HL-60/S4 treated with phorbol 12-myristate 13-acetate at 8.2 ng/mL for 4 days and 3 days (cell line): Measurements from ENCODE around the gene USP2.

Source experiments
- in situ Hi-C: fragments of 300-500 bp; cut with MboI; formaldehyde crosslinking; loops from 2 replicates; pipeline ENCODE4 v1.15.0; 2022; ENCODE audit warnings: low sequenced_read_pairs

USP2 gene

GRCh38 chr11:119332111-119332765 is 49.3 kb downstream of the USP2 start:
- in situ Hi-C loops = no loop called here

DNA sequence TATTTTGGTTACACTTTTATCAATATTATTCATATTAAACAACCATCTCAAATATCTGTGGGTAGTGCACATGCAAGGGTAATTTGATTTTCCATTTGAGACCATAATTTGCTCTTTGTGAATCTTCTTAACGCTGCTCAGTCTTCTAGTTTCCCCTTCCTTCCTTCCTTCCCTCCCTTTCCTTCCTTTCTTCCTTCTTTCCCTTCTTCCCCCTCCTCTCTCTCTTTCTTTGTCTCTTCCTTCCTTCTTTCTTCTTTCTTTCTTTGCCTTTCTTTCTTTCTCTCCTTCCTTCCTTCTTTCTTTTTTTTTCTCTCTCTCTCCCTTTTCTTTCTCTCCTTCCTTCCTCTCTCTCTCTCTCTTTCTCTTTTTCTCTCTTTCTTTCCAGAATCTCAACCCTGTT is 51.3 kb downstream of the USP2 start:
- in situ Hi-C loops = no loop called here

DNA sequence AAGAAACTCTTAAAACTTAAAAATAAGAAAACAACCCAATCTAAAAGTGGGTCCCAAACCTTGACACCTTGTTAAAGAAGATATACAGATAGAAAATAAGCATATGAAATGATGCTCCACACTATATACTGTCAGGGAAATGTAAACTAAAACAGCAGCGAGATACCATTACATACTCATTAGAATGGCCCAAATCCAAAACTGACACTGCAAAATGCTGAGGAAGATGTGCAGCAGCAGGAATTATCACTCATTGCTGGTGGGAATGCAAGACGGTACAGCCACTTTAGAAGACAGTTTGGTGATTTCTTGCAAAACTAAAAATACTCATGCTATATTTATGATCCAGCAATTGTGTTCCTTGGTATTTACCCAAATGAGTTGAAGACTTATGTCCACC is 52.2 kb downstream of the USP2 start:
- in situ Hi-C loops = no loop called here

- in situ Hi-C loops = no loop called here
Measured at GRCh38 chr11:119324189-119324588, 57.3 kb downstream of the USP2 start.

DNA sequence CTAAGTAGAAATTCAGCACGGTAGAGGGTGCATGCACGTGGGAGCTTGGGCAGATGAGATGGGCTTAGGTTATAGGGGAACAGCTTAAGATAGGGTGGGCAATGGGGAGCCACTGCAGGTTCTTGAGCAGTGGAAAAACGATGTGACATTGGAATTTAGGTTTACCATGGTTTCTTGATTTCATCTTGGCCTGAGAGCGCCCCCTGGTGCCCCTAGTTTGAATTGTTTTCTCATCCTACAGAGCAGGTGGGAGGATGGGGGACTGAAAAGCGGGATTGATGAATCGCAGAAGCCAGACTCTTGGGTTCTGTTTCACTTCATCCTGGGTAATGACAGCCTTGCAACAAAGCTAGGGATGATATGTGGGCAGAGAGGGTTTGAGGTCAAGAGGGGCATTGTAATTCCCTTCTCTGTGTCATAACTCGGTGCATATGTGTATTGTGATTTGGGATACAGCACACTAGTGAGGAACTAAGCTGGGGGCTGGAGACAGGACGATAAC is 57.9 kb downstream of the USP2 start:
- in situ Hi-C loops = no loop called here

GRCh38 chr11:119322921-119323531 is 58.5 kb downstream of the USP2 start:
- in situ Hi-C loops = no loop called here

GRCh38 chr11:119322360-119322739 is 59.1 kb downstream of the USP2 start:
- in situ Hi-C loops = no loop called here

- in situ Hi-C loops = no loop called here
Measured at GRCh38 chr11:119320776-119321524, 60.5 kb downstream of the USP2 start.

GRCh38 chr11:119320240-119320775 is 61.2 kb downstream of the USP2 start:
- in situ Hi-C loops = no loop called here

- in situ Hi-C loops = no loop called here
Measured at GRCh38 chr11:119319700-119320239, 61.7 kb downstream of the USP2 start.

GRCh38 chr11:119319136-119319699 is 62.3 kb downstream of the USP2 start:
- in situ Hi-C loops = no loop called here

DNA sequence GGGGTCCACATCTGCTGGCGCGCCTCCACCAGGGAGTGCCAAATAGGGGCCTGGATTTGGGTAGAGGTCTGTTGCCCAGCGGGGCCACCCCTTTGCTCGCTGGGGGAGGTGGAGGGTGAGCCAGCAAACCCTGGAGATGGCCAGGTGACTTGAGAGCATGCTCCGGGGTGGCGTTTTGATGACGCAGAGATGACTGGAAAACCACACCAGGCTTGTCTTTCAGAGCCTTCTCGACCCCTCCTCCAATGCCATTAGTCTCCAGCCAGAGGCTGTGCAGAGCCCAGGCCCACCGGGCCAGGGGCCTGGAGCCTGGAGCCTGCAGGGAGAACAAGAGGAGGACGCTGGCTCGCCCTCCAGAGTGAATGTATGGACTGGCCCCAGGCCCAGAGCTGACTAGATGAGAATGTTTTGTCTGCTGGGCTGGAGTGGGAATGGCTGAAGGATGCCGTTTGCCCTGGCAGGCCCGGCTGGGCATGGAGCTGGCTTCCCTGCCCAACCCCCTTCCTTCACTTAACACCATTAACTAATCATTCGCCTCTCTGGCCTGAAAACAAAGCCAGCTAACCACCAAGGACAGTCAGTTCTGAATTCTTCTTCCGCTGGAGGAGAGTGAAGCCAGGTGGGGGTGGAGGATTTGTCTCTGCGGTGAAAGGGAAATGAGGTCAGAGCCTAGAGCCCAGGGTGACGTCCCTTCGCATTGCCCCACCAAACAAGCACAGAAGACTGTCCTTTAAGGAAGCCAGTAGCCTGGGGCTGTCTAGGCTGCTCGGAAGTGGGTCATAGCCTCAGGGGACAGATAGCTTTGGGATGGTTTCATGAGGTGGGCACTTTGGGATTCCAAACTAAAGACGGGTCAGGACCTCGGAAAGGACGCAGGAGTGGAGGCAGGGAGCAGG is 63.0 kb downstream of the USP2 start:
- in situ Hi-C loops = no loop called here

- in situ Hi-C loops = no loop called here
Measured at GRCh38 chr11:119317592-119318239, 63.8 kb downstream of the USP2 start.

- in situ Hi-C loops = no loop called here
Measured at GRCh38 chr11:119316729-119317591, 64.5 kb downstream of the USP2 start, which contains the start of gene MCAM. Gene MCAM (minus strand): TSS chr11:119317130. CDS start chr11:119317101, 29 bp downstream.

- in situ Hi-C loops = no loop called here
Measured at GRCh38 chr11:119316016-119316728, 65.3 kb downstream of the USP2 start.

DNA sequence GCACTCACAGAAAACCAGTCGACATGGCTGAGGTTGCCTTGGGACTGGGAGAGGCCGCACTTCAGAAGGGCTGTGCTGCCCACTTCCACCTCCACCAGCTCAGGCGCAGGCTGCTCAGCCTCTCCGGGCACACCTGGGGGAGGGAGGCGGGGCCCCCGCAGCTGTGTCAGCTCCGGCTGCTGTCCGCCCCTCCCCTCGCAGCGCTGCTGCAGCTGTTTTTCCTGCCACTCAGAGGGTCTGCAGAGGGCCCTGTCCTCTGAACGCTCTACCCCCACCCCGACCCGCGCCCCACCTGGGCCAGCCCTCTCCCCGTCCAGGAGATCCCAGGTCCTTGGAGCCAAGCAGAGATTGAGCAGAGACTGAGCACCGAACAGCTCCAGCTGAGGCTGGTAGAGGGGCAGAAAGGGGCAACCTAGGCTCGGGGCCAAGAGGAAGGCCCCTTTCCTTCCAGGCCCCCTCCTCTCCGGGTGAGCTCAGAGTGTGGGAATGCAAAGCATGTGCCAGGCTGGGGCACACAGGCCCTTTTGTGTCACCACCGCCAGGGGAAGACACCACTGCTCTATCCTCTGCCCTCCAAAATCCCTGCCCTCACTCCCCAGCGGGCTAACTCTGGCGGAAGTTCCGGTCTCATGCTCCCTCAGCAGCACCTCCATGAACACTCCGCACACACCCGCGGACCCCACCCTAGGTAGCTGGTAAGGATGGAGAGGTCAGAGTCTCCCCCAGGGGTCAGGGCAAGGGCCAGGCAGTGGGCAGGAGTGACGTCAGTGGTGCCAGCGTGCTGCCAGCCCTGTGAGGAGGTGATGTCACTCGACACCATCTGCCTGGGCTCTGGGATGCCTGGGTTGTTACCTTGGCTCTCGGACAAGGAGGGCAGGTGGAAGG is 66.1 kb downstream of the USP2 start:
- in situ Hi-C loops = no loop called here

DNA sequence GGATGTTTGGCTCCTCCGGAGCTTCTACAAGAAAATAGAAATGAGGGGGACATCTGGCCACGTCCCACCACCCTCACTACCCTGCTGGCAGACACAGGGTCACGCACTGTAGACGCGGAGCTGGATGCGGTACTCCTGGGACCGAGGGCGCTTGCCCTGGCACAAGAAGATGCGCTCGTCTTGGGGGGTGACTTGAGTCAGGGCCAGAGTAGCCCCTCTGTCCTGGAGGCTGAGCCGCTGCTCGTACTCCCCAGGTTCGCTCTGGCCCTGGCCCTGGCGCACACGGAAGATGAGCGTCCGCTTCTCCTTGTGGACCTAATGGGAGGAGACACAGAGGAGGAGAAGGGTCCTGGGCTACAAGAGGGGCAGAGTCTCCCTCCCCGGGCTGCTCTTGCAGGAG is 66.8 kb downstream of the USP2 start:
- in situ Hi-C loops = no loop called here
